Femur (tissue), 1 donor: ENCODE measurements around the gene ZSWIM6.
"Not testable (repeated sequence)": the region's sequence is repeated elsewhere in the genome, so short reads cannot be mapped to it uniquely, and the experiment has no call there.

Experiments used
- DNase-seq: peaks from one replicate; pipeline ENCODE4 v3.0.0-alpha.2; 2017

The ZSWIM6 gene

GRCh38 chr5:61366497-61367240 lies 34.6 kb downstream of the ZSWIM6 start:
- no peak for DNase-seq

GRCh38 chr5:61370506-61370905 lies 38.4 kb downstream of the ZSWIM6 start:
- DNase-seq, result no peak

GRCh38 chr5:61371474-61371873 lies 39.4 kb downstream of the ZSWIM6 start:
- DNase-seq, result no peak

GRCh38 chr5:61379677-61380076 lies 47.6 kb downstream of the ZSWIM6 start:
- DNase-seq, result no peak

- no peak for DNase-seq
Observed at GRCh38 chr5:61381968-61382367, 49.9 kb downstream of the ZSWIM6 start.

- no peak for DNase-seq
Observed at GRCh38 chr5:61385627-61386026, 53.6 kb downstream of the ZSWIM6 start.

- no peak for DNase-seq
Observed at GRCh38 chr5:61386045-61386800, 54.2 kb downstream of the ZSWIM6 start.

- DNase-seq, result no peak
Observed at GRCh38 chr5:61389609-61390008, 57.6 kb downstream of the ZSWIM6 start.

- DNase-seq, result no peak
Observed at GRCh38 chr5:61394078-61394704, 62.1 kb downstream of the ZSWIM6 start.

- no peak for DNase-seq
Observed at GRCh38 chr5:61394793-61395192, 62.7 kb downstream of the ZSWIM6 start.

GRCh38 chr5:61397238-61397637 lies 65.2 kb downstream of the ZSWIM6 start:
- no peak for DNase-seq

- DNase-seq, result no peak
Observed at GRCh38 chr5:61397937-61398336, 65.9 kb downstream of the ZSWIM6 start.

- no peak for DNase-seq
Observed at GRCh38 chr5:61398440-61398839, 66.4 kb downstream of the ZSWIM6 start.

- no peak for DNase-seq
Observed at GRCh38 chr5:61399679-61400078, 67.6 kb downstream of the ZSWIM6 start.

- DNase-seq, result no peak
Observed at GRCh38 chr5:61401726-61402125, 69.7 kb downstream of the ZSWIM6 start.

GRCh38 chr5:61402244-61402823 lies 70.3 kb downstream of the ZSWIM6 start:
- DNase-seq, result no peak

- no peak for DNase-seq
Observed at GRCh38 chr5:61402970-61403900, 71.2 kb downstream of the ZSWIM6 start.

GRCh38 chr5:61405511-61406295 lies 73.6 kb downstream of the ZSWIM6 start:
- DNase-seq, result no peak

GRCh38 chr5:61406497-61406896 lies 74.4 kb downstream of the ZSWIM6 start:
- DNase-seq, result not testable (repeated sequence)

- no peak for DNase-seq
Observed at GRCh38 chr5:61407706-61408270, 75.7 kb downstream of the ZSWIM6 start.
